ENCODE results near the gene TNFRSF6B.

Gene TNFRSF6B

DNA sequence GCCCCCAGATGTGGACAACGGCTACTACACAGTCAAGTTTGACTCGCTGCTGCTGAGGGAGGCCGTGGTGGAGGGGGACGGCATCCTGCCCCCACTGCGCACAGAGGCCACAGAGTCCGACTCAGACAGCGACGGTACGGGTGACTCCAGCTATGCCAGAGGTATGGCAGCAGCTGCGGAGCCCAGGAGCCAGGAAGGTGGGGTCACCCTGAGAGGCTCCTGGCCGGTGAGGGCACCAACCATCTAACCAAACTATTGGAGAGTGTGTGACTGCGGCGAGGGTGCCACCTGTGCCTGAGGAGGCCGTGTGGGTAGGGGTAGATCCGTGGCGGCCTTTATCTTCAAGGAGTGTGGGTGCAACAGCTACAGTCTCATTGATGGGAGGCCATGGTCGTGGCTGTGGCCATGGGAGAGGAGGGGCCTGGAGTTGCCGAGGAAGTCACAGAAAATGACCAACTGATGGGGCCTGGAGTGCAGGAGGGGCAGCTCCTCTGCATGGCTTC lies 37.2 kb downstream of the TNFRSF6B start:
- TF ChIP-seq, protein P1, sequence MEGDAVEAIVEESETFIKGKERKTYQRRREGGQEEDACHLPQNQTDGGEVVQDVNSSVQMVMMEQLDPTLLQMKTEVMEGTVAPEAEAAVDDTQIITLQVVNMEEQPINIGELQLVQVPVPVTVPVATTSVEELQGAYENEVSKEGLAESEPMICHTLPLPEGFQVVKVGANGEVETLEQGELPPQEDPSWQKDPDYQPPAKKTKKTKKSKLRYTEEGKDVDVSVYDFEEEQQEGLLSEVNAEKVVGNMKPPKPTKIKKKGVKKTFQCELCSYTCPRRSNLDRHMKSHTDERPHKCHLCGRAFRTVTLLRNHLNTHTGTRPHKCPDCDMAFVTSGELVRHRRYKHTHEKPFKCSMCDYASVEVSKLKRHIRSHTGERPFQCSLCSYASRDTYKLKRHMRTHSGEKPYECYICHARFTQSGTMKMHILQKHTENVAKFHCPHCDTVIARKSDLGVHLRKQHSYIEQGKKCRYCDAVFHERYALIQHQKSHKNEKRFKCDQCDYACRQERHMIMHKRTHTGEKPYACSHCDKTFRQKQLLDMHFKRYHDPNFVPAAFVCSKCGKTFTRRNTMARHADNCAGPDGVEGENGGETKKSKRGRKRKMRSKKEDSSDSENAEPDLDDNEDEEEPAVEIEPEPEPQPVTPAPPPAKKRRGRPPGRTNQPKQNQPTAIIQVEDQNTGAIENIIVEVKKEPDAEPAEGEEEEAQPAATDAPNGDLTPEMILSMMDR (IDR thresholded peaks at IDR 0.05; ENCODE audit: control extremely low read depth, extremely low read depth, low read depth, missing control alignments), result no peak
- ChIA-PET POLR2A (no interaction called here), CTCF (interaction anchor here (0.8 to 4.6 kb wide), 5 partner anchors 12 to 237 kb away, joined by 3 to 16 read pairs (median 5); partner anchors contain the start of genes ARFRP1 and ZGPAT)
- no peak for DNase-seq (ENCODE audit: extremely low spot score)

DNA sequence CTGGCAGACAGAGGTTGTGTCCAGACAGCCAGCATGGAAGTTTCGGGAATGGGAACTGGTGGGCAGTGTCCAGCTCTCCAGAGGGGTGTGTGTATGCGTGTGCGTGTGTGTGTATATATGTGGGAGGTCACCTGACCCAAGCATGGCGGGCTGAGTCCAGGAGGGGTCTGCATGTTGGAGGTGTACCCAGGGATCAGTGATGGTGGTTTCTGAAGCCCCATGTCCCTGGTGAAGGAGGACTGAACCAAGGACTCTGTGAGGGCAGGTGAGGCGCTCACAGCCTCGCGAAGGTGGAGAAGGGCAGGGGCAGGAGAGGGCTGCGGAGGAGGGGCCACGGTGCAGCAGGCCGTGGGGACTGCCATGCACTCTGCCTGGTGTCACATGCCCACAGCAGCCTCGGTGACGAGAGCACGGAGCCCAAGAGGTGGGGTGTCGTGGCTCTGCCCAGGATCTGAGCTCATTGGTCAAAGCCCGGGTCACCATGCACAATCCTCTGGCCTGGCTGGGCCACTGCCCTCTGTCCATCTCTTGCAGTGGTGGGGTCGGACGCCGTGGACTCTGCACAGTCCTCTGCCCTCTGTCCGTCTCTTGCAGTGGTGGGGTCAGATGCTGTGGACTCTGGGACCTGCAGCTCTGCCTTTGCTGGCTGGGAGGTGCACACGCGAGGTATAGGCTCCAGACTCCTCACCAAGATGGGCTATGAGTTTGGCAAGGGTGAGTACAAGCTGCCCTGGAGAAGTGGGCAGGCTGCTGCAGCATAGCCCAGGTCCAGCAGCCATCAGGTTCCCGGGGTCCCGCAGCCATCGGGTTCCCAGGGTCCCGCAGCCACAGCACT lies 37.9 kb downstream of the TNFRSF6B start:
- TF ChIP-seq, protein P1 (IDR thresholded peaks at IDR 0.05; ENCODE audit: control extremely low read depth, extremely low read depth, low read depth, missing control alignments), result no peak
- CTCF ChIA-PET, result interaction anchor here (0.8 to 4.6 kb wide), 5 partner anchors 13 to 238 kb away, joined by 3 to 16 read pairs (median 5); partner anchors contain the start of genes ARFRP1 and ZGPAT
- POLR2A ChIA-PET, result no interaction called here
- DNase-seq (ENCODE audit: extremely low spot score), result peak; percentile 16

DNA sequence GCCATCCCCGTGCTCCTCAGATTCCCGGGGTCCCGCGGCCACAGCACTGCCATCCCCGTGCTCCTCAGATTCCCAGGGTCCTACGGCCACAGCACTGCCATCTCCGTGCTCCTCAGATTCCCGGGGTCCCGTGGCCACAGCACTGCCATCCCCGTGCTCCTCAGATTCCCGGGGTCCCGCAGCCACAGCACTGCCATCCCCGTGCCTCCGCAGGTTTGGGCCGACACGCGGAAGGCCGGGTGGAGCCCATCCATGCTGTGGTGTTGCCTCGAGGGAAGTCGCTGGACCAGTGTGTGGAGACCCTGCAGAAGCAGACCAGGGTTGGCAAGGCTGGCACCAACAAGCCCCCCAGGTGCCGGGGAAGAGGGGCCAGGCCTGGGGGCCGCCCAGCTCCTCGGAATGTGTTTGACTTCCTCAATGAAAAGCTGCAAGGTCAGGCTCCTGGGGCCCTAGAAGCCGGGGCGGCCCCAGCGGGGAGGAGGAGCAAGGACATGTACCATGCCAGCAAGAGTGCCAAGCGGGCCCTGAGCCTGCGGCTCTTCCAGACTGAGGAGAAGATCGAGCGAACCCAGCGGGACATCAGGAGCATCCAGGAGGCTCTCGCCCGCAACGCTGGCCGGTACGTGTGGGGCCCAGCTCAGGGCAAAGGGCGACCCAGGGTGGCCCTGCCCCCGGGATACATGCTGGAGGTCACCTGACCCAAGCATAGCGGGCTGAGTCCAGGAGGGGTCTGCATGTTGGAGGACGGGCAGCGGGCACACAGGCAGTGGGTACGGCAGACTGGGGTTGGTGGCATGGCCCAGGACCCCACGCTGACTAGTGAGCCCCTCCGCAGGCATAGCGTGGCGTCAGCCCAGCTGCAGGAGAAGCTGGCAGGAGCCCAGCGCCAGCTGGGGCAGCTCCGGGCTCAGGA lies 38.8 kb downstream of the TNFRSF6B start:
- peak; percentile 3 for DNase-seq (ENCODE audit: extremely low spot score)
- ChIA-PET CTCF (interaction anchor here (1.3 to 4.6 kb wide), 5 partner anchors 23 to 197 kb away, joined by 4 to 16 read pairs (median 5); partner anchors contain the start of genes ARFRP1 and ZGPAT), POLR2A (no interaction called here)
- TF ChIP-seq, protein P1 (IDR thresholded peaks at IDR 0.05; ENCODE audit: control extremely low read depth, extremely low read depth, low read depth, missing control alignments), result no peak

DNA sequence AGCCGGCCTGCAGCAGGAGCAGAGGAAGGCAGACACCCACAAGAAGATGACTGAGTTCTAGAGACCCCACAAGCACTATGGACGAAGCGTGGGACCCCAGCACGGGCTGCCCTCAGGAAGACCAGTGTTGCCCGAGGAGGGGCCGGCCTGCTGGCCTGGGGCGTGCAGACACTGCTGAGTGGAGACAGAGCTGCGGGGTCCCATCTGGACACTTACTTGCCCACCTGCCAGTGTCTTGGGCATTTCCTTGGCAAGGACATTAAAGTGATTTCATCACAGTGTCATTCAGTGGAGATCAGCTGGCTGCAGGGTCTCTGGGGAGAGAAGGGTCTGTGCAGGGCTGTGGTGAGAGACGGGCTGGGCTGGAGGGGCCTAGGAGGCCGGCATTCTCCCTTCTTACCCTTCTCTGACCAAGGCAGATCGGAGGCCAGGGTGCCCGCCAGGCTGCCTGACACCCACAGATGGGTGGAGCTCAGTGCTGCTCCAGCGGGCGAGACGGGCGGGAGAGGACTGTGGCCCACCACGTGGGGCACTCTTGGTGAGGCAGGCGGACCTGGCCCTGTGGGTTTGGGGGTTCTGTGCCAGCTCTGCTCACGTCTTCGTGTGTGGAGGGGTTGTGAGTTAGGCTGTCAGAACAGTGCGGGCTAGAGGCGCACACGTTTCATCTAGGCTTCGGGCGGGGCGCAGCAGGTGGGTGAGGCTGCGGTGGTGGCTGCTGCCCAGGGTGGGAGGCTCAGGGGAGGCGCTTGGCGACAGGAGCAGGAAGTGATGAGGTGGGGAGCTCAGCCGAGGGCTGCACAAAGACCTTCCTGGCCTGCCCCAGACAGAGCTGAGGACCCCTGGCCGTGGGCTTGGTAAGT lies 39.6 kb downstream of the TNFRSF6B start, which contains the start of gene LIME1:
Gene LIME1 (plus strand): TSS at position 806 of the 860 bp plus-strand sequence. CDS start 886 bp downstream, outside the sequence.
- POLR2A ChIA-PET, result no interaction called here

DNA sequence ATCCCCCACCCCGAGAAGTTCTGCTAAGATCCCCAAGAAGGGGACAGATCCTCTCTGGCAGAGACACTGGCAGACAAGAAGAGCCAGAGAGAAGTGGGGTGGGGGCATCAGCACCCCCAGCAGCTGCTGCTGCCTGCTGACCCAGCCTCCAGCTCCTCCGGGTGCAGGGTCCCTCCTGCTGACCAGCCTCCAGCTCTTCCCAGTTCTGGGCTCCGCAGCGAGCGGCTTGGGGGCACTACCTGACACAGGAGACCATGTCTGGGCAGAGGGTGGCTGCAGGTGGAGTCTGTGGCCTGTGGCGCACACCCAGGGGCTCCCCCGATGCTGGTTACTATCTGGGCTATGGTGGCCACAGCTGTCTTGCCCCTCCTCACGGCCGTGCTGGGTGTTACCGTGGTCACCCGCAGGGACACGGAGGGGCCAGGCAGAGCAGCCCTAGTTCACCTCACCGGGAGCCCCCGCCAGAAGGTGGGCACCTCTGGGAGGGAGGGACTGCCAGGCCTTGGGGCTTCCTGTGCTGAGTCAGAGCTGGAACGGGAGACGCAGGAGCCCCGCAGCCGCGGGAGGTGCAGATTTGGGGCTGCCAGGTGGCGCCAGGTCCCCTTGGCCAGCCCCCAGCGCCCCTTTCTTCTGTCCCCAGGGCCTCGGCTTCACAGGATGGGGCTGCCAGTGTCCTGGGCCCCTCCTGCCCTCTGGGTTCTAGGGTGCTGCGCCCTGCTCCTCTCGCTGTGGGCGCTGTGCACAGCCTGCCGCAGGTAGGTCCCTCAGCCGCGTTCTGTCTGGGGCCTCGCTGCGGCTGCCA lies 40.6 kb downstream of the TNFRSF6B start:
- ChIA-PET POLR2A (interaction anchor here (0.7 kb wide), 1 partner anchor 48 kb away, joined by 5 read pairs; no protein-coding TSS in a partner anchor), CTCF (interaction anchor here (0.6 to 4.6 kb wide), 4 partner anchors 27 to 128 kb away, joined by 3 to 16 read pairs (median 4); partner anchors contain the start of genes ARFRP1, TPD52L2 and ZGPAT)
- TF ChIP-seq, protein P1 (IDR thresholded peaks at IDR 0.05; ENCODE audit: control extremely low read depth, extremely low read depth, low read depth, missing control alignments), result no peak
- DNase-seq (ENCODE audit: extremely low spot score), result peak; percentile 47

More for the DNA sequence above, 39.6 kb downstream of the TNFRSF6B start, which contains the start of gene LIME1:
- DNase-seq (ENCODE audit: extremely low spot score), result peak; percentile 57
- CTCF ChIA-PET, result interaction anchor here (1.3 to 4.6 kb wide), 3 partner anchors 26 to 51 kb away, joined by 4 to 16 read pairs (median 5); partner anchors contain the start of genes ARFRP1 and ZGPAT
- TF ChIP-seq, protein P1 (IDR thresholded peaks at IDR 0.05; ENCODE audit: control extremely low read depth, extremely low read depth, low read depth, missing control alignments), result no peak

All from GM10248 (cell line).